Measurements from ENCODE around the gene B4GALT3.
A peak's percentile ranks its signal among the peaks of the same experiment; 100 is the strongest.

Gene B4GALT3

DNA sequence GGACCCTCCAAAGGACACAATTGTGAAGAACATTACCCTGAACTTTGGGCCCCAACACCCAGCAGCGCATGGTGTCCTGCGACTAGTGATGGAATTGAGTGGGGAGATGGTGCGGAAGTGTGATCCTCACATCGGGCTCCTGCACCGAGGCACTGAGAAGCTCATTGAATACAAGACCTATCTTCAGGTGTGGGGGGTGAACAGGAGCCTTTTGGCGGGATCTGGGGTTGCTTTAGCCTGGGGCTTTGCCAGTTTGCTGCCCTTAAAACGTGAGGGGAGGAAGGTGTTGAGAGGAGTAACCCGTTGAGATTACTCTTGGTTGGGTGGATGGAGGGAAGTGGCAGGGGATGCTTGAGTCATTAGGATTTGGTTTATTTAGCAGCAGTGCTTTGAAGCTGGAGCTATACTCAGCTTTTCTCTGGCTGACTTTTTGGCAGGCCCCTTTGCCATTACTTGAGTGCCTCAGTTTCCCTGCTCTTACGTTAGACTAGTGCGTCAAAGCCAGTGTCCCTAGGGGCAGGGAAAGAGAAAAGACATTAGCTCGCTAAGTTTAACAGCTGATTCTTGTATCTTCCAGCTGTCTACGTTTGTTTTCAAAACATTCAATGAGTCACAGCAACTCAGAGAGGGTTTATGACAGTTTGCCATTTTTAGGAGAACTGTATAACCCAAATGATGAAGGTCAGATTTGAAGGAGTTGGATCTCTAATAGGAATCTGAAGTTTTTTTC, 29.3 kb upstream of the B4GALT3 start:
- DNase-seq (ENCODE audit: low spot score) = no peak

DNA sequence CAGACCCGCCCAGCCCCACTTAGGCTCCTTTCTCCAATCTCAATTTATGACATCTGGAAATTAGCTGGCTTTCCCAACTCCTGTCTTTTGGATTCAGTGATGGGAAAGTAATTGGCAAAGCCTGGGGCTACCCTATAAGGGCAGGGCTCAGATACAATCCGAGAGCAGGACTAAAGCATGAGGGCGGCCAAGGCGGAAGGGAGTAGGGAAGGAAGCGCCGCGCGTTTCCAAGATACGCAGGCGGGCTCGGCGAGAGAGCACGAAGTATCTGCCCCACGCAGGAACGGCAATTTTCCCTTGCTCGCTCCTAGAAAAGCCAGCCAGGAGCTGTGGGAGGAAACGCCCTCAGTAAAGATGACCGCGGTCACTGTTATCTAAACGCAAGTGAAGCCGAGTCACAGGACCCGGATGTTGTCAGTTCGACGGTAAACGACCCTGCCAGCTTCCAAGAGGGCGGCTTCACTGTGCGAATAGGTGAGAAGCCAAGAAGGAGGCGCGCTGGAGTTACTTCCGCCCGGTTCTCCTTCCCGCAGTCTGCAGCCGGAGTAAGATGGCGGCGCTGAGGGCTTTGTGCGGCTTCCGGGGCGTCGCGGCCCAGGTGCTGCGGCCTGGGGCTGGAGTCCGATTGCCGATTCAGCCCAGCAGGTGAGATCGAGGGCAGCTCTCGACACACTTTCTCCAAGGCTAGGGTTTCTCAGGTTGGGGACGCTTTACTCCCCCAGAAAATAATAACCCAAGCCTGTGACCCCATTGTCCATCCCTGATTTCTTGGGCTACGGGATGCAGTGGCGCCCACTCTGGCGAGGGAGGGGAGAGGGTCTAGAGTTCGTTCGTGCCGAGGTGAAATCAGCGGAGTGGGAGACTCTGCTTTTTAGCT, 24.8 kb upstream of the B4GALT3 start, which contains the start of gene NDUFS2:
Gene NDUFS2, plus strand, starts transcription at position 532 of the 877 bp plus-strand sequence. Its CDS starts 19 bp downstream, at position 551.
- peak; percentile 100 for DNase-seq (ENCODE audit: low spot score)

DNA sequence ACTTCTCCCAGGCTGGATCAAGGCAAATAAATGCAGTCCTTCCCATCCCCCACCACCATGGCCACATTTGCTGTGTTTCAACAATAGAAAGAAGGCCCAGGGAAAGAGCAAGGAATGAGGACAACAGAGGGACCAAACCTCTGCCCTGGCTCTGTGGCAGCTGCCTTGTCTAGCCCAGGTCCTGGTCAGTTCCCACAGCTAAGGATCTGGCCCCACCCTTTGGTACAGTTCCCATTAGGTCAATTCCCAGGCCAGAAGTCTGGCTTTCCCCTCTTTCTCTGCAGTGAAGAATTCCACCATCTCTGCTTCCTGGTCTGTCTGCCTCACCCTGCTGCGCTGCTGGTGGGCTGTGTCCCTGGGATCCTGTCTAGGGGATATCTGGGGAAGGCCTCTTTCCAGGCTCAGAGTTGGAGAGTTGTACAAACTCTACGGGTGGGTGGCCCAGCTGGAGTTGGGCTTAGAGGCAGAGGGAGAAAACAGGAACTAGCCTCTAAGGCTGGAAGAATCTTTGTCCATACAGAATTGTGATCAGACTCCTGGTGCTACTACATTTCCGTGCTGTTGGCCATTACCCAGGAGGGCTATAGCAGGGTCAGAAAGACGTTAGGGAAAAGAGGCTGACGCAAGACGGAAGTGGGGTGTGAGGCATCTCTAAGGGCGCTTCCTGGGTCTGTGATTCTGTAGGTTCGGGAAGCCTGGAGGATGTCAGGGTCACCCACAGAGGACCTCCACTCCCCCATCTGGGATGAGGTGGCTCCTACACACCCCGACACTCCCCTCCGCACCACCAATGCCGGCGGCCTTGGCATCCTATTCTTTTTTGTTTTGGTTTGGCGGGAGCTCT, 23.9 kb upstream of the B4GALT3 start:
- no peak for DNase-seq (ENCODE audit: low spot score)

- DNase-seq (ENCODE audit: low spot score) = no peak
Observed at GRCh38 chr1:161200421-161200991, 23.2 kb upstream of the B4GALT3 start.

DNA sequence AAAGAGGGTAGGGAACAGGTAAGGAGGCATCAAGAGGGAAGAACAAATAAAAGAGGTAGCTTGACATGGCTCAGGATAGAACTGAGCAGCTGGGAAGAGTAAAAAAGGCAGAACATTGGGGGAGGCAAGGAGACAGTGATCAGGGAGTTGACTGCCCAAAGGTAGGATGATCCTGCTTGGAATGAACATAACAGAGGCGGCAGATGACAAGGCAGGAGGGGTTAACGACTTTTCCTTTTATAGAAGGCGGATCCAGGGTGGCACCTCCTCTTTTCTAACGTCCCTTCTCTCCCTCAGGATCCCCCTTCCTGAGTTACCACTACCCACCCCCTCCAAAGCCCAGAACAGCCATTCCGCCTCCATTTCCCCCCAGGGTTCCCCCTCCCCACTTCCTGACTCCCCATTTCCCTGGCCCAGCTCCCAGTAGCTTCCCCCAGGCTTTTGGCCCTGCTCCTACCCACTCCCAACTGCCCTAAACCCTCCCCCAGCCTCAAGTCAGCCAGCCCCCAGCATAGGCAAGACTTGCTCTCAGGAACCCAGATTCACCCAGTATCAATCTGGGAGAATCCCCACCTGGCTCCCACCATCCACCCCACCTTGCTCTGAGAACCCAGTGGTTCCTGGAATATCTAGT, 22.3 kb upstream of the B4GALT3 start:
- DNase-seq (ENCODE audit: low spot score) = no peak

GRCh38 chr1:161198897-161199431, 21.7 kb upstream of the B4GALT3 start, which contains the start of gene ADAMTS4:
TSS of gene ADAMTS4 (minus strand) at chr1:161199054. CDS start at chr1:161198627, 427 bp downstream.
- DNase-seq (ENCODE audit: low spot score) = no peak

GRCh38 chr1:161198194-161198896, 21.0 kb upstream of the B4GALT3 start:
- no peak for DNase-seq (ENCODE audit: low spot score)

- DNase-seq (ENCODE audit: low spot score) = no peak
Observed at GRCh38 chr1:161197560-161198193, 20.4 kb upstream of the B4GALT3 start.

DNA sequence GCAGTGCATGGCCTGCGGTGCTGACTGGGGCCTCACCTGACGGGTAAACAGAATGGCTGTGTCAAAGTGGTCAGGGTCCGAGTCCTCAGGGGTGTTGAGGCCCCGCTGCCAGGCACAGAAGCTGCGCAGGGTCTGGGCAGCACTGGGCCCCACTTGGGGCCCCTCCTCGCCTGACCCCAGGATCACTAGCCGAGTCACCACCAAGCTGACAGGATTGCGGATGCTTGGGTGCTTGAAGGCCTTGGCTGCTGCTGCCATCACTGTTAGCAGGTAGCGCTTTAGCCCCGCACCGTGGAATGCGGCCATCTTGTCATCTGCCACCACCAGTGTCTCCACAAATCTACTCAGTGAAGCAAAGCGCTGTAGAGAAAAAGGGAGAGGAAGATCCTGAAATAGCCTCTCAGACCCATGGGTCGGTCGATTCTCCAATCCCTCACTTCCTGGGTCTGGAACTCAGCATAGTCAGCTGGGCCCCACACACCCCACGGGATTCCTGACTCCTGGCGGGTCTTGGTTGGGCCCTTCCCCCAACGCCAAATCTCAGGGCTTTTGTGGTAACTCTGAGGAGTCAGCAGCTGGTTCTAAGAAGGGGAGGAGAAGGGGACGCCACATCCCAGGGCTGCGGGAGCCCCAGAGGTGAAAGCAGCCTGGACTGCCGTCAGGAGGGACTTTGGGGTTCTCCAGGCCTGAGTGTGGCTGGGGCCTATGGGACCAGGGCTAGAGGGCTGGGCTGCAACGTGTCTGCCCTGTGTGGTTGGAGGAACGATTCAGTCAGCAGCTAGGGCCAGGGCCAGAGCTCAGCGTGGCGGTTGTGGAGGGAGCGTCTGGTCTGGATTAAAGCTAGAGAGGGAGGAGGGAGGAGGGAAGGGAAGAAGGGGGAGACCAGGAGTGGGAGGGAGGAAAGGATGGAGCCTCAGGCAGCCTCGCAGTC, 19.5 kb upstream of the B4GALT3 start:
- DNase-seq (ENCODE audit: low spot score) = no peak

DNA sequence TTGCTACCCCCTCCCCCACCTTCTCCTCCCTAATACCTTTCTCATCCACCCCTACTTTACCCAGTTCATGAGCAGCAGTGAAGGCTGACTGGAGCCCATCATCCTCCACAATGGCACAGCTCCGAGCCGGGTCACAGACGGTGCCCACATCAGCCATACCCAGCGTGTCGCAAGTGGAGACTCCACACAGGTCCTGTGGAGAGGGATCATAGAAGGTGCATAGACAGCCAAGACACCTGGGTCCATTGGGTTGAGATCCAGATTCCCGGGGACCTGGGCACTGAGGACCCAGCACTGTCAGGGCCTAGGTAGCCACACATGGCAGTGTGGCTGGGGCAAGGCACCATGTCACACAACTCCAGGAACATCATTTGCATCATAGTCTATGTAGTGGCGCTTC, 18.8 kb upstream of the B4GALT3 start:
- no peak for DNase-seq (ENCODE audit: low spot score)

DNA sequence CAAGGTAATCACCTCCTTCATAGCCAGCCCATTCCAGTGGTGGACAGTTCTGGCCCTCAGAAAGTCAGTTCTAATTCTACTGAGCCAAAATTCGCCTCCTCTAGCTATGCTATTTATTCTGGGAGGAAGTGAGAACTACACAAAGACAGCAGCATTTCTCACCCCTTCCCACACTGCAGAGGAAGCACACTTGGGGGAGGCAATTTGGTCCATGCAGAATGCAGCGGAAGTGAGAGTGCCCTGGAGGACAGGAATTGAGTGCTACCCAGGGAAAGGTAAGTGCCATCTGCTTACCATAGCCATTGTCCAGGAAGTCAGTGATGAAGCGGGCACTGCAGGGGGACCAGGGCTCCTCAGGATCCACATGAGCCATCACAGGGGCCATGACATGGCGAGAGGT, 17.9 kb upstream of the B4GALT3 start:
- DNase-seq (ENCODE audit: low spot score) = no peak

GRCh38 chr1:161193561-161194235, 16.4 kb upstream of the B4GALT3 start:
- no peak for DNase-seq (ENCODE audit: low spot score)

DNA sequence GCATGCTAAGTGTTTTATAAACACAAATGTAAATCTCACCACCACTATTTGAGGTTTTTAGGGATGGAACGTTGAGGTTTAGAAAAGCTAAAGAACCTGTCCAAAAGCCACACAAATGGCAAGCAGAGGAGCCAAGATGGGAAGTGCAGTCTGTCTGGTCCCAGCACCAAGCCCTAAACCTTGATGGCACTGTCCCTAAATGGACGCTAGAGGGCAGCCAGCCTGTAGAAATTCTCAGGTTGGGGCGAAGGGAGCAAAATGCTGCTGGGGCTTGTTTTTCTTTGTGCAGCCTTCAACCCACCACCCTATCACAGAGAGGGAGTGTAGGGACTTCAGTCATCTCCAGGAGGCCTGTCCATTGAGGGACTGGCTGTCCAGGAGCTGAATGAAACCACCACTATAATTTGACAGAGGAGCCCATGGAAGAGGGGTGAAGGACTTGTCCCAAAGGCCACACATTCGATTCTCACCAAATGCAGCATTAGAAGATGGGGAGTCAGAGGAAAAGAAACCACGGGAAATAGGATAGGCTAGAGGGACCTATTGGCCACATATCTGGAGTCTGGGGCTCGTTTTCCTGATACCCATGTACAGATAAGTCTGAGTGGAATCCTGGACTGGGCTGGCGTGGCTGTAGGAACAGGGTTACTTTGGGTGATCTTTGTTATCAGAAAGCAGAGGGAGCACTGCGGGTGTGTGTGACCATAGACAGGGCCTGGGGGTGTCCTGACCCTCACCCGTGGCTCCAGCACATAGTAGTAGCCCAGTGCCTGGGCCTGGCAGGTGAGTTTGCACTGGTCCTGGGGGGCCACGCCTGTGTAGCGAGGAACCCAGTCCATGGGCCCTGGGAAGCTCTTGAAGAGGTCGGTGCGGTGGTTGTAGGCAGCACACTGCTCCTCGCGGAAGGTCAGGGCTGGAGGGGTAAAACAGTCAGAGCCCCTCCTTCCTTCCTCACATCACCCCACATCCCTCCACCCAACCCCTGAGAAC, 15.5 kb upstream of the B4GALT3 start:
- peak; percentile 95 for DNase-seq (ENCODE audit: low spot score)

GRCh38 chr1:161191971-161192370, 14.7 kb upstream of the B4GALT3 start:
- DNase-seq (ENCODE audit: low spot score) = no peak

DNA sequence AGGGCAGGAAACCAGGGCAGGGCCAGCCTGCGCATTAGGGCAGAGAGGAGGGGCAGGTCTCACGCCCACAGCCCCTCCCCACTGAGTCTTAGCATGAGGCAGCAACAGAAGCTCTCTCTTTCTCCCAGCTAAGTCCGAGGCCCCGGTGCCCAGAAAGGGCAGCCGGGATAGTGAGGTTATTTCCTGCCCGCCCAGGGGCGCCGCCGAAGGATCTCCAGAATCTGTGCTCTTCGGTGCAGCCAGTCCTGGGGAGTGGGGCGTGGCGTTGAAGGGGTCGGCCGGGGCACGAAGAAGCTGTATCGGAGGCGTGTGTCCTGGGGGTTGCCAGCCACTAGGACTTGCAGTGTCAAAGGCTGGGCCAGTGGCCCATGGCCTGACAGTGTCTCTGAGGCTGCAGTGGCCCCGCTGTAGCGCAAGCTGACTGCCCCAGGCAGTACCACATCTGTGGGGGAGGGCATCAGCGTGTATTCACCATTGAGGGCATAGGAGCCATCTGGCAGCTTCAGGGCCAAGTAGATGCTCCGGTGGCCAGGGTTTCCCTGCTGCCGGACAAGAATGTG, 13.7 kb upstream of the B4GALT3 start:
- no peak for DNase-seq (ENCODE audit: low spot score)

- no peak for DNase-seq (ENCODE audit: low spot score)
Observed at GRCh38 chr1:161189036-161189435, 11.7 kb upstream of the B4GALT3 start.

- no peak for DNase-seq (ENCODE audit: low spot score)
Observed at GRCh38 chr1:161188381-161188780, 11.1 kb upstream of the B4GALT3 start.
